ENCODE measurements around the gene KLHL7.
"Not testable (repeated sequence)": the region's sequence is repeated elsewhere in the genome, so short reads cannot be mapped to it uniquely, and the experiment has no call there.

- not testable (repeated sequence) for TF ChIP-seq CTCF (conservative IDR thresholded peaks at IDR 0.05); ZFX (IDR thresholded peaks at IDR 0.05)
Measured at GRCh38 chr7:23131799-23132198, 26.2 kb downstream of the KLHL7 start.

Measured in C4-2B (cell line).